ENCODE data around the gene ANO8. TPM values are rescaled to one million over a fixed set of nuclear protein-coding genes. Genes with fewer than 3 reads are reported as not detected.
A peak's percentile ranks its signal among the peaks of the same experiment; 100 is the strongest.
"Not testable (repeated sequence)": the region's sequence is repeated elsewhere in the genome, so short reads cannot be mapped to it uniquely, and the experiment has no call there.

The ANO8 gene
- total and polyA plus RNA-seq, 12 donors: 3.3 to 14.6 (median 8.0) TPM

GRCh38 chr19:17281391-17282304 lies 53.0 kb downstream of the ANO8 start, which contains the start of gene ANKLE1:
ANKLE1 (plus strand) TSS chr19:17281901; CDS start chr19:17281921, 20 bp downstream.
- ATAC-seq (peak; percentile 23 to 42 (median 26)), DNase-seq (peak in 1 of 2 donors; percentile 29)
- no peaks in the 10 kb centered on the region for H3K9me3 ChIP-seq
- H3K4me1 ChIP-seq: peaks cover 13 to 19% (median 16%) of the 10 kb centered on the region in 9 donors
- TF ChIP-seq, protein P1, sequence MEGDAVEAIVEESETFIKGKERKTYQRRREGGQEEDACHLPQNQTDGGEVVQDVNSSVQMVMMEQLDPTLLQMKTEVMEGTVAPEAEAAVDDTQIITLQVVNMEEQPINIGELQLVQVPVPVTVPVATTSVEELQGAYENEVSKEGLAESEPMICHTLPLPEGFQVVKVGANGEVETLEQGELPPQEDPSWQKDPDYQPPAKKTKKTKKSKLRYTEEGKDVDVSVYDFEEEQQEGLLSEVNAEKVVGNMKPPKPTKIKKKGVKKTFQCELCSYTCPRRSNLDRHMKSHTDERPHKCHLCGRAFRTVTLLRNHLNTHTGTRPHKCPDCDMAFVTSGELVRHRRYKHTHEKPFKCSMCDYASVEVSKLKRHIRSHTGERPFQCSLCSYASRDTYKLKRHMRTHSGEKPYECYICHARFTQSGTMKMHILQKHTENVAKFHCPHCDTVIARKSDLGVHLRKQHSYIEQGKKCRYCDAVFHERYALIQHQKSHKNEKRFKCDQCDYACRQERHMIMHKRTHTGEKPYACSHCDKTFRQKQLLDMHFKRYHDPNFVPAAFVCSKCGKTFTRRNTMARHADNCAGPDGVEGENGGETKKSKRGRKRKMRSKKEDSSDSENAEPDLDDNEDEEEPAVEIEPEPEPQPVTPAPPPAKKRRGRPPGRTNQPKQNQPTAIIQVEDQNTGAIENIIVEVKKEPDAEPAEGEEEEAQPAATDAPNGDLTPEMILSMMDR (IDR thresholded peaks at IDR 0.05): no peak
- intact Hi-C loops (cut with DNase I): loop anchor here (1.0 to 10.0 kb wide), 12 partner anchors 21 to 507 kb away; partner anchors contain the start of gene USE1 (in 1 of the 10)
- 9% methylated on average over 69 to 75 of the region's 75 CpGs for WGBS, 2 donors
- no peak within 1 kb of the TSS for H3K27ac ChIP-seq
- peaks cover 11 to 21% (median 16%) of the 10 kb centered on the region in 7 donors for H3K27me3 ChIP-seq
- peak within 1 kb of the TSS; percentile 6 to 56 (median 42) for H3K4me3 ChIP-seq
- peaks cover 0 to 30% (median 10%) of the 10 kb centered on the region in 9 donors for H3K36me3 ChIP-seq

DNA sequence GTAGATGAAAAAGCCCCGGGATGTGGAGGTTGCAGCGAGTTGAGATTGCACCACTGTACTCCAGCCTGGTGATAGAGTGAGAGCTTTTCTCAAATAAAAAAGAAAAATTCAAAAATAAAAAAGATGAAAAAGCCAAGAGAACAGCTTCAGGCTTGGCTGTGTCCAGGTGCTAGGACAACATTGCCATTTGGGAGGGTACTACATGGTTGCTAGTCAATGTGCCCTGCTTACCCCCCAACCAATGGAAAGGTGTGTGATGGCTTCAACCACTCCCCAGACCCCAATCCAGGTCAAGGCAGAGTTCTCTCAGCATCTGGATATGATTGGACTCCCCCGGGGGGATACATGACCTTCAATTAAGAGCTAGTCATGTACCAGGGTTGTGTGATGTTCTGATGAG lies 55.2 kb downstream of the ANO8 start:
- Histone ChIP-seq H3K9me3 (no peaks in the 10 kb centered on the region), H3K4me3 (no peak overlapping the region), H3K27ac (no peak overlapping the region), H3K36me3 (peaks cover 0 to 52% (median 30%) of the 10 kb centered on the region in 9 donors), H3K27me3 (peaks cover 11 to 21% (median 16%) of the 10 kb centered on the region in 7 donors), H3K4me1 (peaks cover 13 to 19% (median 16%) of the 10 kb centered on the region in 9 donors)
- DNase-seq (no peak), ATAC-seq (no peak)
- TF ChIP-seq, protein P1 (IDR thresholded peaks at IDR 0.05): no peak
- WGBS, 2 donors: 77 to 96% methylated on average over 3 of the region's 3 CpGs
- intact Hi-C loops (cut with DNase I): no loop called here

DNA sequence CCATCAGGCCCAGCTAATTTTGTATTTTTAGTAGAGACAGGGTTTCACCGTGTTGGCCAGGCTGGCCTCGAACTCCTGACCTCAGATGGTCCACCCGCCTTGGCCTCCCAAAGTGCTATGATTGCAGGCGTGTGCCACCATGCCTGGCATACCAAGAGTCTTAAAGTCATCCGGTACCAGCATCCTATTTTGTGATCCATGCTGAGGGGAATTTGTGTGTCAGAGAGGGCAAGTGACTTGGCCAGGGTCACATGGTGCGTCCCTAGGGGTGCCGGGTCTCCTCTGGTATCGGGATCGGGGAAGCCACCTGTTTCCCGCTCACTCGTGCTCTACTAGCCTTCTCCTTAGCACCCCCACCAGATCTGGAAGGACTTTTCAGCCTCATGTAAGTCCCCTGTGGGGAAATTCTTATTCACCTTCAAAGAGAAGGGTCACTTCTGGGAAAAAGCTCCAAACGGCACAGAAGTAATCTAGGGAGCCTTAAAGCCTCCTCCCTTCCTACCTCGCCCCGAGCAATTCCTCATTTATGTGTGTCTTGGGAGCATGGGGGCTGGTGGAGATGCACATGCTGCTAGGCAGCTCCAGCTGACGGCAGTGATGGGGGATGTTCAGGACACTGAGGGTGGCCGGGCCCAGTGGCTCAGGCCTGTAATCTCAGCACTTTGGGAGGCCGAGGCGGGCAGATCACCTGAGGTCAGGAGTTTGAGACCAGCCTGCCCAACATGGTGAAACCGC lies 59.0 kb downstream of the ANO8 start:
- Histone ChIP-seq H3K4me1 (no peaks in the 10 kb centered on the region), H3K9me3 (no peaks in the 10 kb centered on the region), H3K4me3 (no peak overlapping the region), H3K27me3 (peaks cover 0 to under 1% (median 0%) of the 10 kb centered on the region in 7 donors), H3K36me3 (peaks cover 0 to 89% (median 53%) of the 10 kb centered on the region in 9 donors), H3K27ac (no peak overlapping the region)
- TF ChIP-seq, protein P1 (IDR thresholded peaks at IDR 0.05): no peak
- WGBS, 2 donors: 91 to 92% methylated on average over 19 of the region's 19 CpGs
- intact Hi-C loops (cut with DNase I): no loop called here
- ATAC-seq (no peak), DNase-seq (no peak)

DNA sequence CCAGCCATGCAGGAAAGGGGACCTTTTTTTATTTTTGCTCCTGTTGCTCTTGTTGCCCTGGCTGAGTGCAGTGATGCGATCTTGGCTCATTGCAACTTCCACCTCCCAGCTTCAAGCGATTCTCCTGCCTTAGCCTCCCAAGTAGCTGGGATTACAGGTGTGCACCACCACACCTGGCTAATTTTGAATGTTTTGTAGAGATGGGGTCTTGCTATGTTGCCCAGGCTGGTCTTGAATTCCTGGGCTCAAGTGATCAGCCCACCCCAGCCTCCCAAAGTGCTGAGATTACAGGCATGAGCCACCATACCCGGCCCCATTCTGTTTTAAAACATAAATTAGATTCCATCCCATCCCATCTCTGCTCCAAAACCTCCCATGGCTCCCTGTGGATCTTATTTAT lies 59.8 kb downstream of the ANO8 start:
- H3K4me3 ChIP-seq; intact Hi-C loops (cut with DNase I); DNase-seq; H3K9me3 ChIP-seq; H3K27ac ChIP-seq; H3K4me1 ChIP-seq; H3K27me3 ChIP-seq; ATAC-seq: not testable (repeated sequence)
- 95 to 96% methylated on average over 3 of the region's 3 CpGs for WGBS, 2 donors
- H3K36me3 ChIP-seq: peaks cover 0 to 96% (median 53%) of the 10 kb centered on the region in 9 donors

Other genes with a start within 250 kb of the ANO8 start
- gene USE1, start 119.5 kb downstream of the ANO8 start, total RNA-seq: 10 to 100 TPM; 25.1 to 36.6 (median 28.3) TPM
- 10 to 100 TPM; 48.6 to 67.6 TPM for gene USE1, start 119.5 kb downstream of the ANO8 start, polyA plus RNA-seq
- 10 to 100 TPM in 9 of 10 donors, 1 to 10 TPM in 1; 7.2 to 38.6 (median 15.0) TPM for gene OCEL1, start 108.6 kb downstream of the ANO8 start, total RNA-seq
- 10 to 100 TPM; 14.3 to 47.4 TPM for gene OCEL1, start 108.6 kb downstream of the ANO8 start, polyA plus RNA-seq
- gene NR2F6, start 88.9 kb downstream of the ANO8 start, total RNA-seq: 10 to 100 TPM; 34.5 to 79.7 (median 42.2) TPM
- gene NR2F6, start 88.9 kb downstream of the ANO8 start, polyA plus RNA-seq: 10 to 100 TPM; 32.0 to 46.1 TPM
- gene USHBP1, start 70.1 kb downstream of the ANO8 start, total RNA-seq: 10 to 100 TPM in 1 of 10 donors, 1 to 10 TPM in 9; 3.4 to 10.7 (median 6.6) TPM
- 10 to 100 TPM; 11.5 to 30.9 TPM for gene USHBP1, start 70.1 kb downstream of the ANO8 start, polyA plus RNA-seq
- gene BABAM1, start 67.4 kb downstream of the ANO8 start, total RNA-seq: 10 to 100 TPM; 64.5 to 83.4 (median 74.4) TPM
- 10 to 100 TPM; 68.9 to 88.2 TPM for gene BABAM1, start 67.4 kb downstream of the ANO8 start, polyA plus RNA-seq
- gene ANKLE1, start 53.0 kb downstream of the ANO8 start, total RNA-seq: under 1 TPM in 8 of 10 donors, not detected in 2; 0.09 to 0.85 (median 0.22) TPM
- under 1 TPM; 0.15 to 0.20 TPM for gene ANKLE1, start 53.0 kb downstream of the ANO8 start, polyA plus RNA-seq
- gene ABHD8, start 31.4 kb downstream of the ANO8 start, total RNA-seq: 10 to 100 TPM in 2 of 10 donors, 1 to 10 TPM in 8; 6.0 to 16.9 (median 7.9) TPM
- gene ABHD8, start 31.4 kb downstream of the ANO8 start, polyA plus RNA-seq: 10 to 100 TPM in 1 of 2 donors, 1 to 10 TPM in 1; 8.7 to 16.6 TPM
- gene MRPL34, start 29.0 kb downstream of the ANO8 start, total RNA-seq: 100 to 1,000 TPM; 122 to 259 (median 151) TPM
- 100 to 1,000 TPM; 157 to 301 TPM for gene MRPL34, start 29.0 kb downstream of the ANO8 start, polyA plus RNA-seq
- gene DDA1, start 25.3 kb downstream of the ANO8 start, total RNA-seq: 10 to 100 TPM; 24.0 to 39.7 (median 34.7) TPM
- 10 to 100 TPM; 20.4 to 85.7 TPM for gene DDA1, start 25.3 kb downstream of the ANO8 start, polyA plus RNA-seq
- 10 to 100 TPM in 4 of 10 donors, 1 to 10 TPM in 6; 8.0 to 12.4 (median 9.8) TPM for gene GTPBP3, start 2.7 kb upstream of the ANO8 start, total RNA-seq
- gene GTPBP3, start 2.7 kb upstream of the ANO8 start, polyA plus RNA-seq: 10 to 100 TPM in 1 of 2 donors, 1 to 10 TPM in 1; 8.9 to 12.8 TPM
- gene PLVAP, start 42.5 kb upstream of the ANO8 start, total RNA-seq: 10 to 100 TPM in 9 of 10 donors, 1 to 10 TPM in 1; 7.5 to 56.0 (median 22.1) TPM
- 10 to 100 TPM; 69.1 to 74.9 TPM for gene PLVAP, start 42.5 kb upstream of the ANO8 start, polyA plus RNA-seq
- under 1 TPM in 3 of 10 donors, not detected in 7; 0.44 to 0.51 (median 0.50) TPM for gene CCDC194, start 59.3 kb upstream of the ANO8 start, total RNA-seq
- 1 to 10 TPM in 1 of 2 donors, not detected in 1; 1.0 TPM for gene CCDC194, start 59.3 kb upstream of the ANO8 start, polyA plus RNA-seq
- gene BST2, start 70.8 kb upstream of the ANO8 start, total RNA-seq: 10 to 100 TPM; 22.7 to 73.5 (median 37.0) TPM
- gene BST2, start 70.8 kb upstream of the ANO8 start, polyA plus RNA-seq: 10 to 100 TPM; 32.0 to 75.4 TPM
- 10 to 100 TPM; 11.7 to 26.8 (median 13.4) TPM for gene MVB12A, start 85.2 kb upstream of the ANO8 start, total RNA-seq
- 10 to 100 TPM; 38.6 to 50.0 TPM for gene MVB12A, start 85.2 kb upstream of the ANO8 start, polyA plus RNA-seq
- under 1 TPM in 2 of 10 donors, not detected in 8; 0.12 to 0.20 TPM for gene TMEM221, start 113.8 kb upstream of the ANO8 start, total RNA-seq
- under 1 TPM in 1 of 2 donors, not detected in 1; 0.03 TPM for gene TMEM221, start 113.8 kb upstream of the ANO8 start, polyA plus RNA-seq
- under 1 TPM in 4 of 10 donors, not detected in 6; 0.42 to 0.80 (median 0.55) TPM for gene NXNL1, start 126.1 kb upstream of the ANO8 start, total RNA-seq
- gene NXNL1, start 126.1 kb upstream of the ANO8 start, polyA plus RNA-seq: 1 to 10 TPM in 1 of 2 donors, not detected in 1; 1.1 TPM
- 10 to 100 TPM; 37.1 to 64.5 (median 47.2) TPM for gene SLC27A1, start 135.7 kb upstream of the ANO8 start, total RNA-seq
- 10 to 100 TPM; 16.0 to 78.3 TPM for gene SLC27A1, start 135.7 kb upstream of the ANO8 start, polyA plus RNA-seq
- gene PGLS, start 176.8 kb upstream of the ANO8 start, total RNA-seq: 10 to 100 TPM; 16.2 to 45.4 (median 20.6) TPM
- 10 to 100 TPM; 40.7 to 57.6 TPM for gene PGLS, start 176.8 kb upstream of the ANO8 start, polyA plus RNA-seq
- 10 to 100 TPM; 19.7 to 73.8 (median 29.3) TPM for gene COLGALT1, start 220.8 kb upstream of the ANO8 start, total RNA-seq
- gene COLGALT1, start 220.8 kb upstream of the ANO8 start, polyA plus RNA-seq: 10 to 100 TPM; 28.4 to 38.6 TPM